Hematopoietic multipotent progenitor cell treated with erythropoietin and hydrocortisone succinate and interleukin-3 and kit ligand, for 8 days (in vitro differentiated cells): Measurements from ENCODE around the gene GNPDA2.

Experiments used
- DNase-seq: peaks from one replicate; pipeline ENCODE4 v3.0.0-alpha.2; 2015

Gene GNPDA2

GRCh38 chr4:44678094-44679041, 48.0 kb downstream of the GNPDA2 start, which contains the start of gene GUF1:
GUF1 (plus strand) TSS chr4:44678420; CDS start chr4:44678623, 203 bp downstream.
- DNase-seq, result peak; percentile 95

GRCh38 chr4:44675366-44675765, 51.0 kb downstream of the GNPDA2 start:
- DNase-seq, result peak; percentile 90

GRCh38 chr4:44674471-44674870, 51.9 kb downstream of the GNPDA2 start:
- DNase-seq, result peak; percentile 74

GRCh38 chr4:44671636-44672035, 54.7 kb downstream of the GNPDA2 start:
- DNase-seq, result no peak

GRCh38 chr4:44670506-44671199, 55.7 kb downstream of the GNPDA2 start:
- DNase-seq, result no peak

- no peak for DNase-seq
These were observed 57.8 kb downstream of the GNPDA2 start for GRCh38 chr4:44668526-44668925.

- no peak for DNase-seq
These were observed 62.7 kb downstream of the GNPDA2 start for GRCh38 chr4:44663539-44664263.

- DNase-seq, result no peak
These were observed 63.7 kb downstream of the GNPDA2 start for GRCh38 chr4:44662623-44663005.

GRCh38 chr4:44661940-44662622, 64.3 kb downstream of the GNPDA2 start:
- no peak for DNase-seq

- no peak for DNase-seq
These were observed 66.0 kb downstream of the GNPDA2 start for GRCh38 chr4:44660396-44660795.

- no peak for DNase-seq
These were observed 74.4 kb downstream of the GNPDA2 start for GRCh38 chr4:44652002-44652401.
